HepG2 (cell line): ENCODE measurements around the gene DHX57. TPM values are rescaled to one million over a fixed set of nuclear protein-coding genes. Genes with fewer than 3 reads are reported as not detected.

Experiments used
- ARID3A ChIP-seq: IDR thresholded peaks from 2 replicates; pipeline ENCODE4 v1.6.1; 2012; ENCODE audit warnings: low read depth, low read length, improper control_type of control experiment
- EP300 ChIP-seq, 3 experiments: sonication (generic) in 1 of 3; formaldehyde crosslinking in 1 of 3; IDR thresholded peaks; 2 replicates each; pipeline versions ENCODE4 v1.5.1 to v1.6.1; 2011 to 2020; ENCODE audit warnings: low read depth in 2 of 3, low read length in 2 of 3, borderline replicate concordance in 1 of 3, improper control_type of control experiment in 1 of 3, mild to moderate bottlenecking in 1 of 3, missing genetic modification reagents in 1 of 3, moderate library complexity in 1 of 3
- GLMP ChIP-seq: sonication (generic); formaldehyde crosslinking; IDR thresholded peaks from 2 replicates; pipeline ENCODE4 v1.9.0; 2021; ENCODE audit warnings: missing genetic modification reagents, mild to moderate bottlenecking, borderline replicate concordance
- HMG20B ChIP-seq: conservative IDR thresholded peaks from 2 replicates; pipeline ENCODE4 v1.6.1; 2016; ENCODE audit warnings: missing genetic modification reagents, missing compliant biosample characterization
- HMGXB3 ChIP-seq: sonication (generic); formaldehyde crosslinking; IDR thresholded peaks from 2 replicates; pipeline ENCODE4 v1.4.0; 2020; ENCODE audit warnings: missing genetic modification reagents, borderline replicate concordance
- JARID2 ChIP-seq: sonication (generic); formaldehyde crosslinking; IDR thresholded peaks from 2 replicates; pipeline ENCODE4 v1.8.1; 2023; ENCODE audit warnings: missing genetic modification reagents, inconsistent platforms; ENCODE audit not compliant: insufficient replicate concordance
- KDM5A ChIP-seq: fragments of 200-600 bp; sonication (generic); IDR thresholded peaks from 2 replicates; pipeline ENCODE4 v1.7.0; 2018; ENCODE audit warnings: antibody characterized with exemption, mild to moderate bottlenecking, low read length, borderline replicate concordance
- KLF13 ChIP-seq: sonication (generic); formaldehyde crosslinking; IDR thresholded peaks from 2 replicates; pipeline ENCODE4 v1.4.0; 2020; ENCODE audit warnings: mild to moderate bottlenecking, missing genetic modification reagents
- MAZ ChIP-seq, 2 experiments: sonication (generic) in 1 of 2; formaldehyde crosslinking in 1 of 2; IDR thresholded peaks; 2 replicates each; pipeline versions ENCODE4 v1.5.0 to v1.6.1; 2012 to 2020; ENCODE audit warnings: low read depth in 2 of 2, mild to moderate bottlenecking in 2 of 2, borderline replicate concordance in 1 of 2, improper control_type of control experiment in 1 of 2, low read length in 1 of 2, missing genetic modification reagents in 1 of 2, moderate library complexity in 1 of 2
- NFE2L1 ChIP-seq: sonication (generic); formaldehyde crosslinking; IDR thresholded peaks from 2 replicates; pipeline ENCODE4 v1.4.0; 2020; ENCODE audit warnings: missing genetic modification reagents, mild to moderate bottlenecking, borderline replicate concordance
- NKX3-1 ChIP-seq: sonication (generic); formaldehyde crosslinking; IDR thresholded peaks from 2 replicates; pipeline ENCODE4 v1.5.0; 2020; ENCODE audit warnings: missing genetic modification reagents
- PHF20 ChIP-seq: sonication (generic); formaldehyde crosslinking; IDR thresholded peaks from 2 replicates; pipeline ENCODE4 v1.5.0; 2020; ENCODE audit warnings: mild to moderate bottlenecking, missing genetic modification reagents
- RCOR2 ChIP-seq: IDR thresholded peaks from 2 replicates; pipeline ENCODE4 v1.6.1; 2016; ENCODE audit warnings: missing biosample characterization, missing genetic modification reagents
- SIN3B ChIP-seq: fragments of 150-350 bp; IDR thresholded peaks from 2 replicates; pipeline ENCODE4 v1.6.1; 2014; ENCODE audit warnings: low read length
- SIX1 ChIP-seq: sonication (generic); formaldehyde crosslinking; IDR thresholded peaks from 2 replicates; pipeline ENCODE4 v1.4.0; 2020; ENCODE audit warnings: missing genetic modification reagents, borderline replicate concordance
- ZMYM4 ChIP-seq: sonication (generic); formaldehyde crosslinking; IDR thresholded peaks from 2 replicates; pipeline ENCODE4 v1.8.1; 2023; ENCODE audit warnings: mild to moderate bottlenecking, missing genetic modification reagents
- ZNF264 ChIP-seq: sonication (generic); formaldehyde crosslinking; IDR thresholded peaks from 2 replicates; pipeline ENCODE4 v1.4.0; 2020; ENCODE audit warnings: missing genetic modification reagents
- ZNF367 ChIP-seq: sonication (generic); formaldehyde crosslinking; IDR thresholded peaks from 2 replicates; pipeline ENCODE4 v1.4.0; 2020; ENCODE audit warnings: missing genetic modification reagents, borderline replicate concordance
- polyA plus RNA-seq, 8 experiments: library from polyadenylated mRNA; depleted of rRNA in 3 of 8; stranded (reverse) in 7 of 8; unstranded in 1 of 8; fragments of >200 nt; fragmentation: Illumina TruSeq in 4 of 8; extraction: Trizol in 4 of 8; gene quantifications; 2 replicates each; pipeline versions ENCODE4 v1.2.1 to v1.2.3, GENCODE V29; 2011 to 2016; ENCODE audit warnings: low read depth in 4 of 8, missing spikeins in 1 of 8, mixed read lengths in 1 of 8; ENCODE audit not compliant: insufficient read depth in 1 of 8
- total RNA-seq, 5 experiments: library from RNA; depleted of rRNA; stranded (reverse); fragments of >200 nt; fragmentation: Illumina TruSeq; extraction: Trizol; gene quantifications; 2 replicates each; pipeline ENCODE4 v1.2.3, GENCODE V29; 2016; ENCODE audit warnings: low read depth in 1 of 5

Gene DHX57
- total and polyA plus RNA-seq, 2 of the 13 experiments (the other 11 are each of a cell fraction or from before 2014, with no cell fraction given) = 9.2 to 24.2 TPM

- no peak for TF ChIP-seq MAZ (IDR thresholded peaks at IDR 0.05; ENCODE audit: borderline replicate concordance, low read depth, low read length)
- TF ChIP-seq MAZ (CRISPR knock-in tag; IDR thresholded peaks at IDR 0.05; ENCODE audit: low read depth) = no peak
- no peak for TF ChIP-seq JARID2 (CRISPR knock-in tag)
- TF ChIP-seq ZMYM4 (CRISPR knock-in tag) = peak; percentile 55; the same call in 1 of the 2 replicates
- TF ChIP-seq GLMP (CRISPR knock-in tag) = no peak
- TF ChIP-seq KDM5A = no peak
- TF ChIP-seq NKX3-1 (CRISPR knock-in tag) = no peak
- no peak for TF ChIP-seq KLF13 (CRISPR knock-in tag)
- no peak for TF ChIP-seq ZNF367 (CRISPR knock-in tag)
- no peak for TF ChIP-seq SIN3B
- no peak for TF ChIP-seq ARID3A
- TF ChIP-seq ZNF264 (CRISPR knock-in tag) = no peak
- no peak for TF ChIP-seq NFE2L1
- TF ChIP-seq EP300 (IDR thresholded peaks at IDR 0.05; ENCODE audit: low read depth in 2 of 2, low read length in 2 of 2) = no peak
- no peak for TF ChIP-seq EP300 (CRISPR knock-in tag; IDR thresholded peaks at IDR 0.05; ENCODE audit: borderline replicate concordance)
- no peak for TF ChIP-seq SIX1 (CRISPR knock-in tag)
- TF ChIP-seq HMGXB3 (CRISPR knock-in tag) = no peak
- peak; percentile 53; the same call in 1 of the 2 replicates for TF ChIP-seq RCOR2 (CRISPR knock-in tag)
- no peak for TF ChIP-seq HMG20B (CRISPR knock-in tag)
- TF ChIP-seq PHF20 (CRISPR knock-in tag) = no peak
Observed at GRCh38 chr2:38775097-38775920, 100.4 kb downstream of the DHX57 start (continued).
